ENCODE data around the gene UNK. TPM values are rescaled to one million over a fixed set of nuclear protein-coding genes. Genes with fewer than 3 reads are reported as not detected.

Gene UNK
- total and polyA plus RNA-seq, 2 of the 13 experiments (the other 11 are each of a cell fraction or from before 2014, with no cell fraction given) = 31.6 to 33.0 TPM

DNA sequence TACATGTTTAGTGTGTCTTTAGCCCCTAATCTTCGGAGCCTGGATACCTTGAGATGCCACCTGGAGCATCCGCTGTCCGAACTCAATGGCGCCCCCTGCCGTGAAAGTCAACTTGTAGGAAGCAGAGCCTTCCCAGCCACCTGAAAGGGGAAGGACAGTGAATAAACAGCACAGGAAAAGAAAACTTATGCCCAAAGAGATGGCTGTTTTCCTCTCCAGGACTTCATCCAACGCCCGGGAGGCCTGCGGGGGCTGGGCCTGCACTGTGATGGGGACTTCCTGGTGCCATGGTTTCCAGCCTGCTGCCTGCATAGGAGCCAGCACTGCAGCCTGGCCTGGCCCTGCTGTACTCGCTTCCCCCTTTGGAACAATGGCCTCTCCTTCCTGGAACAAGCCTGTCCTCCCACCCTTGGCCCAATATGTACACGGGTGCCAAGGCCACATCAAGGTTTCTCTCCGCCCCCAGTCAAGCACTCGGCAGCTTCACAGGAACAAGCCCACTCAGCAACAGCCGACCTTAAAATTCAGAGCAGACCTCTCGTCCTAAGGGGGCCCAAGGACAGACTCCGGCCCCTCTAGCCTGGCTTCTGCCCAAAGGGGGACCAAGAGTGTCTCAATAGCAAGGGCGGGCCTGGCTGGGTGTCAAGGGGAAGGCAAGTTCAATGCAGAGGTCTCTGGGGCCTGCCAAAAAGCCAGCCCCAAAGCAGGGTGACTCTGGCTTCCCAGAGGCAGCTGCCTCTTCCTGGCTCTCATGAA, 64.1 kb downstream of the UNK start (continued):
- TF ChIP-seq, protein P1, sequence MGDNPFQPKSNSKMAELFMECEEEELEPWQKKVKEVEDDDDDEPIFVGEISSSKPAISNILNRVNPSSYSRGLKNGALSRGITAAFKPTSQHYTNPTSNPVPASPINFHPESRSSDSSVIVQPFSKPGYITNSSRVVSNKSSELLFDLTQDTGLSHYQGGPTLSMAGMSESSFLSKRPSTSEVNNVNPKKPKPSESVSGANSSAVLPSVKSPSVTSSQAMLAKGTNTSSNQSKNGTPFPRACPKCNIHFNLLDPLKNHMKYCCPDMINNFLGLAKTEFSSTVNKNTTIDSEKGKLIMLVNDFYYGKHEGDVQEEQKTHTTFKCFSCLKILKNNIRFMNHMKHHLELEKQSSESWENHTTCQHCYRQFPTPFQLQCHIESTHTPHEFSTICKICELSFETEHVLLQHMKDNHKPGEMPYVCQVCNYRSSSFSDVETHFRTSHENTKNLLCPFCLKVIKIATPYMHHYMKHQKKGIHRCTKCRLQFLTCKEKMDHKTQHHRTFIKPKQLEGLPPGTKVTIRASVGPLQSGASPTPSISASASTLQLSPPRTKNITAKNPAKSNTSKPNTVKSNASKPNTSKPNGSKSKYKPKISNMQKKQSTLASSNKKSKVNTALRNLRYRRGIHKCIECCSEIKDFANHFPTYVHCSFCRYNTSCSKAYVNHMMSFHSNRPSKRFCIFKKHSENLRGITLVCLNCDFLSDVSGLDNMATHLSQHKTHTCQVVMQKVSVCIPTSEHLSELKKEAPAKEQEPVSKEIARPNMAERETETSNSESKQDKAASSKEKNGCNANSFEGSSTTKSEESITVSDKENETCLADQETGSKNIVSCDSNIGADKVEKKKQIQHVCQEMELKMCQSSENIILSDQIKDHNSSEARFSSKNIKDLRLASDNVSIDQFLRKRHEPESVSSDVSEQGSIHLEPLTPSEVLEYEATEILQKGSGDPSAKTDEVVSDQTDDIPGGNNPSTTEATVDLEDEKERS (CRISPR knock-in tag; IDR thresholded peaks at IDR 0.05) = no peak
- TF ChIP-seq, protein P2, sequence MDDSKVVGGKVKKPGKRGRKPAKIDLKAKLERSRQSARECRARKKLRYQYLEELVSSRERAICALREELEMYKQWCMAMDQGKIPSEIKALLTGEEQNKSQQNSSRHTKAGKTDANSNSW (CRISPR knock-in tag; IDR thresholded peaks at IDR 0.05; ENCODE audit: borderline replicate concordance) = no peak
- TF ChIP-seq, protein P3, sequence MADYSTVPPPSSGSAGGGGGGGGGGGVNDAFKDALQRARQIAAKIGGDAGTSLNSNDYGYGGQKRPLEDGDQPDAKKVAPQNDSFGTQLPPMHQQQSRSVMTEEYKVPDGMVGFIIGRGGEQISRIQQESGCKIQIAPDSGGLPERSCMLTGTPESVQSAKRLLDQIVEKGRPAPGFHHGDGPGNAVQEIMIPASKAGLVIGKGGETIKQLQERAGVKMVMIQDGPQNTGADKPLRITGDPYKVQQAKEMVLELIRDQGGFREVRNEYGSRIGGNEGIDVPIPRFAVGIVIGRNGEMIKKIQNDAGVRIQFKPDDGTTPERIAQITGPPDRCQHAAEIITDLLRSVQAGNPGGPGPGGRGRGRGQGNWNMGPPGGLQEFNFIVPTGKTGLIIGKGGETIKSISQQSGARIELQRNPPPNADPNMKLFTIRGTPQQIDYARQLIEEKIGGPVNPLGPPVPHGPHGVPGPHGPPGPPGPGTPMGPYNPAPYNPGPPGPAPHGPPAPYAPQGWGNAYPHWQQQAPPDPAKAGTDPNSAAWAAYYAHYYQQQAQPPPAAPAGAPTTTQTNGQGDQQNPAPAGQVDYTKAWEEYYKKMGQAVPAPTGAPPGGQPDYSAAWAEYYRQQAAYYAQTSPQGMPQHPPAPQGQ (CRISPR knock-in tag; IDR thresholded peaks at IDR 0.05; ENCODE audit: borderline replicate concordance) = no peak
- no peak for TF ChIP-seq ZNF33B (CRISPR knock-in tag; IDR thresholded peaks at IDR 0.05)
- TF ChIP-seq, protein P4, sequence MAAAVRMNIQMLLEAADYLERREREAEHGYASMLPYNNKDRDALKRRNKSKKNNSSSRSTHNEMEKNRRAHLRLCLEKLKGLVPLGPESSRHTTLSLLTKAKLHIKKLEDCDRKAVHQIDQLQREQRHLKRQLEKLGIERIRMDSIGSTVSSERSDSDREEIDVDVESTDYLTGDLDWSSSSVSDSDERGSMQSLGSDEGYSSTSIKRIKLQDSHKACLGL (CRISPR knock-in tag; IDR thresholded peaks at IDR 0.05) = no peak
- TF ChIP-seq FOXK2 (IDR thresholded peaks at IDR 0.05) = no peak
- no peak for TF ChIP-seq ZNF468 (CRISPR knock-in tag; IDR thresholded peaks at IDR 0.05)
- TF ChIP-seq, protein P5, sequence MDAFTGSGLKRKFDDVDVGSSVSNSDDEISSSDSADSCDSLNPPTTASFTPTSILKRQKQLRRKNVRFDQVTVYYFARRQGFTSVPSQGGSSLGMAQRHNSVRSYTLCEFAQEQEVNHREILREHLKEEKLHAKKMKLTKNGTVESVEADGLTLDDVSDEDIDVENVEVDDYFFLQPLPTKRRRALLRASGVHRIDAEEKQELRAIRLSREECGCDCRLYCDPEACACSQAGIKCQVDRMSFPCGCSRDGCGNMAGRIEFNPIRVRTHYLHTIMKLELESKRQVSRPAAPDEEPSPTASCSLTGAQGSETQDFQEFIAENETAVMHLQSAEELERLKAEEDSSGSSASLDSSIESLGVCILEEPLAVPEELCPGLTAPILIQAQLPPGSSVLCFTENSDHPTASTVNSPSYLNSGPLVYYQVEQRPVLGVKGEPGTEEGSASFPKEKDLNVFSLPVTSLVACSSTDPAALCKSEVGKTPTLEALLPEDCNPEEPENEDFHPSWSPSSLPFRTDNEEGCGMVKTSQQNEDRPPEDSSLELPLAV (CRISPR knock-in tag; conservative IDR thresholded peaks at IDR 0.05; ENCODE audit: low read depth) = no peak
- no peak for TF ChIP-seq TOE1 (CRISPR knock-in tag; IDR thresholded peaks at IDR 0.05)
- TF ChIP-seq ZNF788 (CRISPR knock-in tag; IDR thresholded peaks at IDR 0.05; ENCODE audit: borderline replicate concordance) = no peak; the same call in 1 of the 2 replicates
- TF ChIP-seq, protein P6, sequence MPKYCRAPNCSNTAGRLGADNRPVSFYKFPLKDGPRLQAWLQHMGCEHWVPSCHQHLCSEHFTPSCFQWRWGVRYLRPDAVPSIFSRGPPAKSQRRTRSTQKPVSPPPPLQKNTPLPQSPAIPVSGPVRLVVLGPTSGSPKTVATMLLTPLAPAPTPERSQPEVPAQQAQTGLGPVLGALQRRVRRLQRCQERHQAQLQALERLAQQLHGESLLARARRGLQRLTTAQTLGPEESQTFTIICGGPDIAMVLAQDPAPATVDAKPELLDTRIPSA (CRISPR knock-in tag; IDR thresholded peaks at IDR 0.05; ENCODE audit: borderline replicate concordance) = no peak
- TF ChIP-seq CHD2 (IDR thresholded peaks at IDR 0.05; ENCODE audit: low read depth, low read length) = no peak; the same call in 1 of the 2 replicates
- TF ChIP-seq, protein P7, sequence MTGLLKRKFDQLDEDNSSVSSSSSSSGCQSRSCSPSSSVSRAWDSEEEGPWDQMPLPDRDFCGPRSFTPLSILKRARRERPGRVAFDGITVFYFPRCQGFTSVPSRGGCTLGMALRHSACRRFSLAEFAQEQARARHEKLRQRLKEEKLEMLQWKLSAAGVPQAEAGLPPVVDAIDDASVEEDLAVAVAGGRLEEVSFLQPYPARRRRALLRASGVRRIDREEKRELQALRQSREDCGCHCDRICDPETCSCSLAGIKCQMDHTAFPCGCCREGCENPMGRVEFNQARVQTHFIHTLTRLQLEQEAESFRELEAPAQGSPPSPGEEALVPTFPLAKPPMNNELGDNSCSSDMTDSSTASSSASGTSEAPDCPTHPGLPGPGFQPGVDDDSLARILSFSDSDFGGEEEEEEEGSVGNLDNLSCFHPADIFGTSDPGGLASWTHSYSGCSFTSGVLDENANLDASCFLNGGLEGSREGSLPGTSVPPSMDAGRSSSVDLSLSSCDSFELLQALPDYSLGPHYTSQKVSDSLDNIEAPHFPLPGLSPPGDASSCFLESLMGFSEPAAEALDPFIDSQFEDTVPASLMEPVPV (CRISPR knock-in tag; IDR thresholded peaks at IDR 0.05) = no peak
- TF ChIP-seq ZSCAN29 (CRISPR knock-in tag; conservative IDR thresholded peaks at IDR 0.05) = 0 out of 2 replicates have a peak, but pooled peaks have one; percentile 42
- TF ChIP-seq, protein P8, sequence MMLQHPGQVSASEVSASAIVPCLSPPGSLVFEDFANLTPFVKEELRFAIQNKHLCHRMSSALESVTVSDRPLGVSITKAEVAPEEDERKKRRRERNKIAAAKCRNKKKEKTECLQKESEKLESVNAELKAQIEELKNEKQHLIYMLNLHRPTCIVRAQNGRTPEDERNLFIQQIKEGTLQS (CRISPR knock-in tag; IDR thresholded peaks at IDR 0.05) = no peak
- no peak for TF ChIP-seq NFIC (IDR thresholded peaks at IDR 0.05; ENCODE audit: low read length)
- TF ChIP-seq ZNF549 (CRISPR knock-in tag; IDR thresholded peaks at IDR 0.05) = no peak
- peak; percentile 67 for TF ChIP-seq ZNF263 (CRISPR knock-in tag; IDR thresholded peaks at IDR 0.05)
- 0 out of 2 replicates have a peak, but pooled peaks have one; percentile 1 for TF ChIP-seq ZNF709 (CRISPR knock-in tag; IDR thresholded peaks at IDR 0.05)

Data from HepG2 (cell line).